GM23338 (cell line): ENCODE results near the gene GAPT. TPM values are rescaled to one million over a fixed set of nuclear protein-coding genes. Genes with fewer than 3 reads are reported as not detected.

ENCODE experiments used
- ATAC-seq: fragments of 200-7000 bp; cut with Tn5 transposase; 3 replicates; pipeline ENCODE4 v1.9.1; 2020
- DNase-seq: peaks from one replicate; pipeline ENCODE4 v3.0.0-alpha.2; 2015; ENCODE audit warnings: low spot score
- H2AFZ ChIP-seq: fragments of 200-600 bp; sonication (generic); 2 replicates; pipeline ENCODE4 v1.8.0; 2016; ENCODE audit warnings: antibody characterized with exemption, mild to moderate bottlenecking, moderate library complexity
- H3F3A ChIP-seq: fragments of 200-600 bp; sonication (generic); replicated peaks from 2 replicates; pipeline ENCODE4 v1.8.0; 2017; ENCODE audit warnings: antibody characterized with exemption, mixed run types, low read depth
- H3K27ac ChIP-seq: fragments of 200-600 bp; sonication (generic); 2 replicates; pipeline ENCODE4 v1.6.1; 2016; ENCODE audit warnings: low read depth
- H3K27me3 ChIP-seq: fragments of 200-600 bp; sonication (generic); 2 replicates; pipeline ENCODE4 v1.8.0; 2016; ENCODE audit warnings: mild to moderate bottlenecking, mixed run types, moderate library complexity; ENCODE audit not compliant: insufficient read depth
- H3K36me3 ChIP-seq: fragments of 200-600 bp; sonication (generic); 2 replicates; pipeline ENCODE4 v1.8.0; 2016; ENCODE audit warnings: mild to moderate bottlenecking; ENCODE audit not compliant: insufficient read depth
- H3K4me1 ChIP-seq: fragments of 200-600 bp; sonication (generic); 2 replicates; pipeline ENCODE4 v1.8.0; 2016; ENCODE audit warnings: mild to moderate bottlenecking, moderate library complexity; ENCODE audit not compliant: insufficient read depth
- H3K4me2 ChIP-seq: fragments of 200-600 bp; sonication (generic); 2 replicates; pipeline ENCODE4 v1.7.1; 2017; ENCODE audit warnings: mixed run types
- H3K4me3 ChIP-seq: fragments of 200-600 bp; sonication (generic); 2 replicates; pipeline ENCODE4 v1.6.1; 2016; ENCODE audit warnings: mixed run types
- H3K79me2 ChIP-seq: fragments of 200-600 bp; sonication (generic); replicated peaks from 2 replicates; pipeline ENCODE4 v1.8.0; 2017; ENCODE audit warnings: mild to moderate bottlenecking; ENCODE audit not compliant: insufficient read depth
- H3K9me2 ChIP-seq: fragments of 200-600 bp; sonication (generic); 2 replicates; pipeline ENCODE4 v1.8.0; 2017; ENCODE audit not compliant: insufficient read depth
- H4K20me1 ChIP-seq: fragments of 200-600 bp; sonication (generic); replicated peaks from 2 replicates; pipeline ENCODE4 v1.8.0; 2017; ENCODE audit warnings: mild to moderate bottlenecking; ENCODE audit not compliant: insufficient read depth
- H3K27ac Mint-ChIP-seq: 2 replicates; pipeline ENCODE4 v1.8.0; 2020; ENCODE audit warnings: inconsistent platforms, mild to moderate bottlenecking, moderate library complexity, mixed read lengths
- H3K27me3 Mint-ChIP-seq: 3 replicates; pipeline ENCODE4 v1.8.0; 2022; ENCODE audit warnings: low read depth, mild to moderate bottlenecking, moderate library complexity, mixed read lengths, inconsistent platforms; ENCODE audit not compliant: insufficient read depth, poor library complexity
- H3K36me3 Mint-ChIP-seq: 3 replicates; pipeline ENCODE4 v1.8.0; 2021; ENCODE audit warnings: low read depth, mild to moderate bottlenecking, inconsistent platforms, moderate library complexity, mixed read lengths
- H3K4me1 Mint-ChIP-seq: 3 replicates; pipeline ENCODE4 v1.8.0; 2020; ENCODE audit warnings: mild to moderate bottlenecking, inconsistent platforms, mixed read lengths
- H3K4me3 Mint-ChIP-seq: 3 replicates; pipeline ENCODE4 v1.8.0; 2021; ENCODE audit warnings: moderate library complexity, mild to moderate bottlenecking, inconsistent platforms, mixed read lengths
- H3K9me3 Mint-ChIP-seq: 3 replicates; pipeline ENCODE4 v1.8.0; 2020; ENCODE audit warnings: moderate library complexity, mild to moderate bottlenecking, inconsistent platforms, mixed read lengths
- CREB1 ChIP-seq: fragments of 250-450 bp; sonication (Bioruptor Pico); IDR thresholded peaks from 2 replicates; pipeline ENCODE4 v1.5.0; 2020; ENCODE audit warnings: low read depth, mild to moderate bottlenecking, moderate library complexity
- CTCF ChIP-seq, 2 experiments: fragments of 200-600 bp in 1 of 2; sonication (generic) in 1 of 2; conservative IDR thresholded peaks; 2 replicates each; pipeline versions ENCODE4 v1.5.1 to v1.6.1; 2016 to 2017; ENCODE audit warnings: antibody characterized with exemption in 2 of 2, low read depth in 2 of 2, mild to moderate bottlenecking in 2 of 2, moderate library complexity in 1 of 2
- ETS1 ChIP-seq: IDR thresholded peaks from 2 replicates; pipeline ENCODE4 v1.6.1; 2016; ENCODE audit warnings: antibody characterized with exemption
- EZH2 ChIP-seq: fragments of 200-600 bp; sonication (generic); IDR thresholded peaks from one replicate; pipeline ENCODE4 v1.8.0; 2017; ENCODE audit warnings: antibody characterized with exemption, mild to moderate bottlenecking, low read depth; ENCODE audit not compliant: unreplicated experiment
- EZH2phosphoT487 ChIP-seq: fragments of 200-600 bp; sonication (generic); IDR thresholded peaks from one replicate; pipeline ENCODE4 v1.8.1; 2018; ENCODE audit warnings: antibody characterized with exemption; ENCODE audit not compliant: unreplicated experiment
- JUNB ChIP-seq: IDR thresholded peaks from one replicate; pipeline ENCODE4 v1.6.1; 2016; ENCODE audit warnings: antibody characterized with exemption; ENCODE audit not compliant: unreplicated experiment
- NANOG ChIP-seq: IDR thresholded peaks from 2 replicates; pipeline ENCODE4 v1.6.1; 2016; ENCODE audit warnings: antibody characterized with exemption, borderline replicate concordance
- POLR2AphosphoS5 ChIP-seq: IDR thresholded peaks from 2 replicates; pipeline ENCODE4 v1.6.1; 2016; ENCODE audit warnings: antibody characterized with exemption, low read depth
- REST ChIP-seq: IDR thresholded peaks from one replicate; pipeline ENCODE4 v1.6.1; 2018; ENCODE audit warnings: antibody characterized with exemption; ENCODE audit not compliant: unreplicated experiment
- STAT1 ChIP-seq: IDR thresholded peaks from one replicate; pipeline ENCODE4 v1.6.1; 2016; ENCODE audit warnings: antibody characterized with exemption; ENCODE audit not compliant: unreplicated experiment
- ZNF114 ChIP-seq: fragments of 250-450 bp; sonication (Bioruptor Pico); IDR thresholded peaks from 2 replicates; pipeline ENCODE4 v1.5.0; 2020; ENCODE audit warnings: mild to moderate bottlenecking, moderate library complexity
- ZNF331 ChIP-seq: fragments of 250-450 bp; sonication (Bioruptor Pico); IDR thresholded peaks from 2 replicates; pipeline ENCODE4 v1.5.0; 2020; ENCODE audit warnings: low read depth, mild to moderate bottlenecking, moderate library complexity
- ZNF462 ChIP-seq: fragments of 250-450 bp; sonication (Bioruptor Pico); IDR thresholded peaks from 2 replicates; pipeline ENCODE4 v1.5.0; 2020; ENCODE audit warnings: mild to moderate bottlenecking, moderate library complexity
- long read RNA-seq: library from polyadenylated mRNA; unstranded; transcript quantifications from one replicate; pipeline ENCODE4 v2.0.0, GENCODE V29; 2020; ENCODE audit not compliant: unreplicated experiment
- polyA plus RNA-seq: library from polyadenylated mRNA; unstranded; fragments of >200 nt; fragmentation: Nextera tagmentation; extraction: Ambion mirVana; gene quantifications from 2 replicates; pipeline ENCODE4 v1.2.1, GENCODE V29; 2016
- total RNA-seq: library from RNA; depleted of rRNA; stranded (reverse); fragments of >200 nt; shearing (Covaris generic); gene quantifications from 2 replicates; pipeline ENCODE4 v1.2.3, GENCODE V29; 2014; rRNA removed

The GAPT gene
- not detected in 2 replicates for total RNA-seq
- polyA plus RNA-seq: not detected in 2 replicates
- long read RNA-seq: 0 reads

- DNase-seq (no peak), ATAC-seq (no peak)
- no peaks in the 10 kb centered on the region for H3K36me3 ChIP-seq
- no peak within 1 kb of the TSS for H3K4me3 Mint-ChIP-seq
- peaks cover 9% of the 10 kb centered on the region for H3K4me1 ChIP-seq
- H3K27me3 ChIP-seq: no peaks in the 10 kb centered on the region
- H3F3A ChIP-seq: no peaks in the 10 kb centered on the region
- H3K27ac Mint-ChIP-seq: no peak within 1 kb of the TSS
- no peak within 1 kb of the TSS for H3K4me2 ChIP-seq
- no peak for TF ChIP-seq CREB1
- no peak for TF ChIP-seq ZNF114 (CRISPR knock-in tag)
- no peak for TF ChIP-seq NANOG
- no peak for TF ChIP-seq EZH2phosphoT487
- no peak for TF ChIP-seq EZH2
- TF ChIP-seq STAT1: no peak
- TF ChIP-seq ZNF331 (CRISPR knock-in tag): no peak
- no peak for TF ChIP-seq REST
- TF ChIP-seq JUNB: no peak
- no peak for TF ChIP-seq CTCF (conservative IDR thresholded peaks at IDR 0.05; ENCODE audit: low read depth in 2 of 2)
- TF ChIP-seq ETS1: no peak
- no peak for TF ChIP-seq POLR2AphosphoS5
- TF ChIP-seq ZNF462 (CRISPR knock-in tag): no peak
- no peaks in the 10 kb centered on the region for H3K27me3 Mint-ChIP-seq
- no peak within 1 kb of the TSS for H3K27ac ChIP-seq
- no peaks in the 10 kb centered on the region for H3K9me2 ChIP-seq
- H2AFZ ChIP-seq: no peak within 1 kb of the TSS
- H3K4me1 Mint-ChIP-seq: peaks cover 15% of the 10 kb centered on the region
- no peaks in the 10 kb centered on the region for H3K79me2 ChIP-seq
- no peaks in the 10 kb centered on the region for H3K36me3 Mint-ChIP-seq
- no peaks in the 10 kb centered on the region for H3K9me3 Mint-ChIP-seq
- H3K4me3 ChIP-seq: no peak within 1 kb of the TSS
- H4K20me1 ChIP-seq: no peaks in the 10 kb centered on the region
These were observed at the start of gene GAPT for GRCh38 chr5:58491216-58491892. TSS of gene GAPT (plus strand) at chr5:58491435. CDS start at chr5:58494537, 3,102 bp downstream.
